Measurements from ENCODE around the gene ADK.

The ADK gene

DNA sequence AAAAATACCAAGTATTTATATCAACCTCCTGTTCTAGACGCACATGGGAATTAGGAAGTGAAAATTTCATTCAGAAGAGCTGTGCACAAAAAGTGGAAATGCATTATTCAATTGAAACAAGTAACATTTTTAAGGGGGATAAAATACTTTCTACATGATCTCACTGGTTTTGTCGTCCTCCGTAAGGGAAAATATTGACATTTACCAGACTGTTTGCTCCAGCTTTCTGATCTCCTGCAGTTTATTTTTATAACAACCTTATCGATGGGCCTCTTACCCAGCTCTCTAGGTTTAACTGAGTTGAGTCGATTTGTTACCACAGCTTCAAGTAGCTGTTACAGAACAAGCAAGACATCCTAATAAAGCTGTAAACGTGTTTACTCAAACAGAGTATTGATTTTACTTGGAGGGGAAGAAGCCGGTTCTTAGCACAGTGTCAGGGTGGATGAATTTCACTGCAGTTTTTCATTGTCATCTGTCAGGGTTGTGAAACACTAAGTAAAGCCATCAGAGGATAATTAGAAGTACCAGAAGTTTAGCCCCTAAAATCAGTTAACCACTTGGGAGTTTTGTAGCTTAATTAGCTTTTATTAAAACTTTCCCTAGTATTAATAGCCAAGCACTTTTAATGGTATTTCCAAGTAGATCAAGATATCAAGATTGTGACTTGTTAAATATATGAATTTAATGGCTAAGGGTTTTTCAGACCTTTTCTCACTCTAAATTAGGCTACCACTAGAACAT, 532.8 kb downstream of the ADK start:
- peak; percentile 33 for DNase-seq

GRCh38 chr10:74684462-74684861, 533.4 kb downstream of the ADK start:
- DNase-seq = no peak

- DNase-seq = no peak
Measured at GRCh38 chr10:74685564-74685963, 534.5 kb downstream of the ADK start.

DNA sequence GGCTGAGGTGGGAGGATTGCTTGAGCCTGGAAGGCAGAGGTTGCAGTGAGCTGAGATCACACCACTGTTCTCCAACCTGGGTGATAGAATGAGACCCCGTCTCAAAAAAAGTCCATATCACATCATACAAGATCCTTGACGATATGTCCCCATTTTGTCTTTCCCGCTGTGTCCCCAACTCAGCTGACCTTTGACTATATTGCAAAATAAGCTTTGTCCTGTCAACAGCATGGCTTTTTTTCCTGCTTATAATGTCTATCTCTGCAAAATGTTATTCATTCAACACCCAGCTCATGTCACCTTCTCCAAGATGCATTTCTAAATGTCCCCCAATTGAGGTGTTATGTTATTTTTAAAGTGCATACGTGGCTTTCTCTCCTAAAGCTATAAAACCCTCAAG, 539.4 kb downstream of the ADK start:
- no peak for DNase-seq

DNA sequence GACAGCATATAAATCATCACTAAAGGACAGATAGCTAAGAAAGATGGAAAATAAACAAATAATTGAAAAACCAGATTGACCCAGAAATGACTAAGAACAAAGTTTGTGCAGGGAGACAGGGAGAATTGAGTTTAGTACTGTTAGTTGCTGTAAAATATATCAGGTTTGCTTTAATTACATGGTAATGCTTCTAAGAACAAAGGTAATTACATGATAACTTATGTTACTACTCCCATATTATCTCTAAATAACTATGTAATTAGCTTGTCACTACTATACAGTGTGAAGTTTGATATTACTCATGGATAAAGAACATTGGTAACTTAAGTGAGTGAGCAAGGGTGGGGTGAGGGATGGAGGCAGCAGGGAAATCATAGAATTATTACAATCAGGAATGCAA, 540.1 kb downstream of the ADK start:
- no peak for DNase-seq

GRCh38 chr10:74704629-74705357, 553.8 kb downstream of the ADK start:
- DNase-seq = peak; percentile 46

DNA sequence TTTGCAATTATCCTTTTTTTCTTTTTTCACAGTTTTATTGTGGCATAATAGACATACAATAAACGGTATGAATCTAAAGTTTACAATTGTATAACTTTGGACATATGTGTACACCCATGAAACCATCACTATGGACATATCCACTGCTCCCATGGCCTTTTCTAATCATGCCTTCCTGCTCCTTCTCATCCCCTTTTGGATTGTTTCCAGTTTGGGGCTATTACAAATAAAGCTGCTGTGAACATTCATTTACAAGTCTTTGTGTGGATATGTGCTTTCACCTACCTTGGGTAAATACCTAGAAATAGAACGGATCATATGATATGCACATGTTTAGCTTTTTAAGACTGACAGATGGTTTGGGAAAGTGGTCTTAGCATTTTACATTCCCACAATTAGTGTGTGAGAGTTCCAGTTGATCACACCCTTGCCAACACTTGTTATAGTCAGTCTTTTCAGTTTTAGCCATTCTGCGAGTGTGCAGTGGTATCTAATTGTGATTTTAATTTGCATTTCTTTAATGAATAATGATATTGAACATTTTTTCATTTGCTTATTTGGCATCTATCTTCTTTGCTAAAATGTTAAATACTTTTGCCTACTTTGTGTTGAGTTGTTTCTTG, 554.4 kb downstream of the ADK start:
- no peak for DNase-seq

DNA sequence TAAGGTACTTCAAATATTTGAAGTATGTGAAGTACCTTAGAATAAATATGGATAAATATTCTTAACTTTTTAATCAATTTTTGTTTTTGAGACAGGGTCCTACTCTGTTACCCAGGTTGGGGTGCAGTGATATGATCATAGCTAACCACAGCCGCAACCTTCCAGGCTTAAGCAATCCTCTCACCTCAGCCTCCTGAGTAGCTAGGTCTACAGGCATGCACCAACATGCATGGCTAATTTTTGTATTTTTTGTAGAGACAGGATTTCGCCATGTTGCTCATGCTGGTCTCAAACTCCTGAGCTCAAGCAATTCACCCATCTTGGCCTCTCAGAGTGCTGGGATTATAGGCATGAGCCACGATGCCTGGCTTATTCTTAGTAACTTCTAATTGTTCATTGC, 555.9 kb downstream of the ADK start:
- DNase-seq = no peak

DNA sequence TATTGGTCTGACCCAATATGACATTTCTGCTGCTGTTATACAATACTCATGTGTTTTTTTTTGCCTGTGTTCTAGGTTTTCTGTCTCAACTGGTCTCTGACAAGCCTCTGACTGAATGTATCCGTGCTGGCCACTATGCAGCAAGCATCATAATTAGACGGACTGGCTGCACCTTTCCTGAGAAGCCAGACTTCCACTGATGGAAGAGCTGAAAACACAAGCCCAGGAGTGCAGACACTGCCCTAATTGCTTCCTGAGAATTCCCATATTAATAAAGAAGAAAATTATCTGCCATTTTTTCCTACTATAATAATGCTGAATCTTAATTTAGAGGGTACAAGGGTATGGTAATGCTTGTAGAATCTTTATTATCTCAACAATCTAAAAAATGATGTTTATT, 557.2 kb downstream of the ADK start:
- no peak for DNase-seq

DNA sequence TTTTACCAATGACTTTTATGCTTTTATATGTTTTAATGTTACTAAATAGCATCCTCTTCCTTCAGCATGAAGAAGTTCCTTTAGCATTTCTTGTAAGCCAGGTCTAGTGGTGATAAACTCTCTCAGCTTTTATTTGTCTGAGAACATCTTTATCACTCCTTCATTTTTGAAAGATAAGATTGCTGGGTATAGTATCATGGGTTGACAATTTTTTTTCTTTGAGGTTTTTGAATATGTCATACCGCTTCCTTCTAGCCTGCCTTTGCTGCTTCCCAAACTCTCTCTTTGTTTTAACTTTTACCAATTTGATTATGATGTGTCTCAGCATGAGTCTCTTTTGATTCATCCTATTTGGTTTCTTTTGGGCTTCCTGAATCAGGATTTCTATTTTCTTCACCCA, 567.2 kb downstream of the ADK start:
- peak; percentile 37 for DNase-seq

DNA sequence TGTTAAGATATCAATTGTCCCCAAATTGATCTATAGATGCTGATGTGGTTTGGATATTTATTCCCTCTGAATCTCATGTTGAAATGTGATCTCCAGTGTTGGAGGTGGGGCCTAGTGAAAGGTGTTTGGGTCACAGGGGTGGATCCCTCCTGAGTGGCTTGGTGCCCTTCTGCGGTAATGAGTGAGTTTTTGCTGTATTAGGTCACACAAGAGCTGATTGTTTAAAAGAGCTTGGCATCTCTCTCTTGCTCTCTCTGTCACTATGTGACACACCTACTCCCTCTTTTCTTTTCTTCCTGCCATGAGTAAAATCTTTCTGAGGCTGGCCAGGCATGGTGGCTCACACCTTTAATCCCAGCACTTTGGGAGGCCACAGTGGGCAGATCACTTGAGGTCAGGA, 577.2 kb downstream of the ADK start:
- DNase-seq = no peak

GRCh38 chr10:74730246-74730645, 579.2 kb downstream of the ADK start:
- no peak for DNase-seq

DNA sequence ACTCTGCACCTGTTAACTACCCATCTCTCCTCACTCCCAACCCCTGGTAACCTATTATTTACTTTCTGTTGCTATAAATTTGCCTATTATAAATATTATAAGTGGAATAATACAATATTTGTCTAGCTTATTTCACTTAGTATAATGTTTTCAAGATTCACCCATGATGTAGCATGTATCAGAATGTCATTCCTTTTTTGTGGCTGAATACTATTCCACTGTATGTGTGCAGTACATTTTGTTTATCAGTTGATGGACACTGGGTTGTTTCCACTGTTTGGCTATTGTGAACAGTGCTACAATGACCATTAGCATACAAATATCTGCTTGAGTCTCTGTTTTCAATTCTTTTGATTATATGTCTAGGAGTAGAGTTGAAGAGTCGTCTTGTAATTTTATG, 582.6 kb downstream of the ADK start:
- no peak for DNase-seq

DNA sequence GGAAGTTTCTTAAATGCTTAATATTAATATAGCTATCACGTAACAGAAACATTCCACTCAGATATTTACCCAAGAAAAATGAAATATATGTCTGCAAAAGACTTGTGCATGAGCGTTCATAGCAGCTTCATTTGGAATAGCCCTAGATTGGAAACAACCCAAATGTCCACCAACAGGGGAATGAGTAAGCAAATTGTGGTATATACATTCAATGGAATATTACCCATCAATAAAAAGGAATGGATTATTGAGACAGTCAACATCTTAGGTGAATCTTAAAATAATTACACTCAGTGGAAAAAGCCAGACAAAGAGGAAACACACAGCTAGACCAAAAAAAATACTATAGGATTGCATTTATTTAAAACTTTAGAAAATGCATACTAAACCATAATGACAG, 585.0 kb downstream of the ADK start:
- DNase-seq = no peak

DNA sequence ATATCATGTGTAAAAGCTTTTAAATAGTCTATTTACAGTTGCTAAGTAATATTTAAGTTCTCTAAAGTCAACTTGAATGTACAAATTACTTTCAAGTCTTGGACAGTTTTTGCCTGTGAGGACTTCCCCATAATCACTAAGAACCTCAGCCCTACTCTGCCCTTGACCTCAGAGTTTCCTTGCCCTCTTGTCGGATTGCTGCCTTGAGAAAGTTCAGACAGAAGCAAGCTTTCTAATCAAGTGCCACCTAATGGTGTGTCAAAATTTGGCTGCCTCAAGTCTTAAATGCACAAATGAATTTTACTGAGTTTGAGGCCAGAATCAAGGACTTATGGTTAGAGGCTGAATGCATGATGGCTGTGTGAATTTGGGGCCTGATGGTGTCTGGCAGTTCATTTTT, 587.0 kb downstream of the ADK start:
- DNase-seq = no peak

GRCh38 chr10:74738542-74738941, 587.5 kb downstream of the ADK start:
- no peak for DNase-seq

GRCh38 chr10:74738985-74739567, 588.1 kb downstream of the ADK start:
- no peak for DNase-seq

DNA sequence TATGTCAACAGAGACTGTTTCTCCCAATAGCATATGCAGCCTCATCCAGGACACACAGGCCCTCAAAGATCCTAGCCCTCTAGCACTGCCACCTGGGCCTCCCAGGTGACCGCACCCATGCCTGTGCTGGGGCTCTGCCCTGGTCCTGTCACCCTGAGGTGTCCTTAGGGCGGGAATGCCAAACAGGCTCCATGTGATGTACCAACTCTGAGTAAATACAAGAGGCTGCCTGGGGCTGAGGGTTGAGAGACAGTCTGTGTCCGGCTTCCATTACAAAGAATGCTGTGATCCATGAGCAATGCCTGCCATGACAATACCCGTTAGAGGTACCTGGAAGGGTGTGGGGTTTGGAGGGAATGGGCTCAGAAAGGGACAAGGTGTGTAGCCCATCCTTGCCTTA, 592.4 kb downstream of the ADK start:
- no peak for DNase-seq

GRCh38 chr10:74745449-74745848, 594.4 kb downstream of the ADK start:
- DNase-seq = no peak

DNA sequence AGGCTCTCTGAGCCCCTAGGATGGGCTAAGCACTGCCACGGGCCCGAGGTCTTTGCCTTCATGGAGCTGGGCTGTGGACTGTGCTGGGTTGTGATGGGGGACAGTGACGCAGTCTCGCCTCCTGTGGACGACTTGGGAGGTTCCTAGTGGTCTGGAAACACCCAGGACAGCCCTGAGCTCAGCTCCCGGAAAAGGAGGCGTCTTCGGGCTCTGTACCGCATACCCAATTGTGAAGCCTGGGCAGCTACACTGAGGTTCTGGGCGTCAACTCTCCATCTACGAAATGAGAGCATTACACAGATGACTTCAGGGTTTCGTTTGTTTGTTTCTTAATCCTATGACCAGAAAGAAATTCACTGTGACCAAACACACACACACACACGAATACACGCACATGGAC, 595.8 kb downstream of the ADK start:
- DNase-seq = no peak

DNA sequence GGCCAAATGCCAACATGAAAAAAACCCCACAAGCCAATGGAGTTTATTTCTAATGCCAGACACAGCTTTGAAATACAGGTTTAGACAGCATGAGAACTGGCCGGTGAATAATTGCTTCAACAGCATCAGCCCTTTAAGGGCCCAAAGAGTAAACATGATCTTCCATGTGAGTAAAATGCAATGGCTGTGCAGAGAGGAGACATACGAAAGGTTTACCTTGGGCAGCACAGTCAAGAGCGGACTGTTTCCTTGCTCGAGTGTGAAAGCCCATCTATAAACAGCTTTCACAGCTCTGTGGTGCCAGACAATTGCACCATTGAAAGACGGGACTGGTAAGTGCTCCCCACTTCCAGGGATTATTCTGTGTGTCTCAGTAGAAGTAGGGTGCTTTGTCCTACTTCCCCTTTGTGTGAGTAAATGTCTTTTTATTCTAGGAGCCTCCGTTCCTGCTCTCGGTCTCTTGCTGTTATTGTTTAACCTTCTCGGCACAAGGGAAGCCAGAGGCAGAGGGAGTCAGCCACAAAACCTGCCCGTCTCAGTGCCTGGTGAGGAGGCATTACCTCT, 597.5 kb downstream of the ADK start:
- DNase-seq = no peak

GRCh38 chr10:74750848-74751274, 599.8 kb downstream of the ADK start:
- no peak for DNase-seq

- no peak for DNase-seq
Measured at GRCh38 chr10:74752371-74753040, 601.5 kb downstream of the ADK start.

Data from eye (tissue), 1 donor.